ENCODE results near the gene GRIFIN.

The GRIFIN gene

GRCh38 chr7:2495418-2496299 is 19.5 kb upstream of the GRIFIN start:
- Histone ChIP-seq H3K27ac (ENCODE audit: low read depth, low read length, poor library complexity, severe bottlenecking) (no peak overlapping the region), H3K79me2 (ENCODE audit: insufficient read depth, low read length) (no peaks in the 10 kb centered on the region), H3K9me2 (ENCODE audit: low read depth, low read length) (no peaks in the 10 kb centered on the region), H3K4me3 (ENCODE audit: low read depth, low read length, poor library complexity, severe bottlenecking) (no peak overlapping the region), H3K4me1 (ENCODE audit: insufficient read depth, low read length, severe bottlenecking) (no peaks in the 10 kb centered on the region), H3K36me3 (ENCODE audit: insufficient read depth, low read length) (no peaks in the 10 kb centered on the region), H4K20me1 (ENCODE audit: insufficient read depth, low read length) (no peaks in the 10 kb centered on the region), H3K27me3 (ENCODE audit: insufficient read depth, low read length) (peaks cover 6% of the 10 kb centered on the region; the same call in 1 of the 2 replicates), H2AFZ (ENCODE audit: low read length) (no peak overlapping the region), H3F3A (ENCODE audit: insufficient read depth, low read length) (no peaks in the 10 kb centered on the region), H3K9ac (ENCODE audit: low read length) (no peak overlapping the region), H3K9me3 (ENCODE audit: low read length) (no peaks in the 10 kb centered on the region), H3K4me2 (ENCODE audit: low read length) (no peak overlapping the region)
- TF ChIP-seq EZH2 (IDR thresholded peaks at IDR 0.05; ENCODE audit: borderline replicate concordance, low read length) = no peak
- TF ChIP-seq, protein P1, sequence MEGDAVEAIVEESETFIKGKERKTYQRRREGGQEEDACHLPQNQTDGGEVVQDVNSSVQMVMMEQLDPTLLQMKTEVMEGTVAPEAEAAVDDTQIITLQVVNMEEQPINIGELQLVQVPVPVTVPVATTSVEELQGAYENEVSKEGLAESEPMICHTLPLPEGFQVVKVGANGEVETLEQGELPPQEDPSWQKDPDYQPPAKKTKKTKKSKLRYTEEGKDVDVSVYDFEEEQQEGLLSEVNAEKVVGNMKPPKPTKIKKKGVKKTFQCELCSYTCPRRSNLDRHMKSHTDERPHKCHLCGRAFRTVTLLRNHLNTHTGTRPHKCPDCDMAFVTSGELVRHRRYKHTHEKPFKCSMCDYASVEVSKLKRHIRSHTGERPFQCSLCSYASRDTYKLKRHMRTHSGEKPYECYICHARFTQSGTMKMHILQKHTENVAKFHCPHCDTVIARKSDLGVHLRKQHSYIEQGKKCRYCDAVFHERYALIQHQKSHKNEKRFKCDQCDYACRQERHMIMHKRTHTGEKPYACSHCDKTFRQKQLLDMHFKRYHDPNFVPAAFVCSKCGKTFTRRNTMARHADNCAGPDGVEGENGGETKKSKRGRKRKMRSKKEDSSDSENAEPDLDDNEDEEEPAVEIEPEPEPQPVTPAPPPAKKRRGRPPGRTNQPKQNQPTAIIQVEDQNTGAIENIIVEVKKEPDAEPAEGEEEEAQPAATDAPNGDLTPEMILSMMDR (IDR thresholded peaks at IDR 0.05; ENCODE audit: low read length) = no peak

GRCh38 chr7:2494191-2495130 is 18.3 kb upstream of the GRIFIN start:
- no peaks in the 10 kb centered on the region for H4K20me1 ChIP-seq (ENCODE audit: insufficient read depth, low read length)
- H2AFZ ChIP-seq (ENCODE audit: low read length) = no peak overlapping the region
- no peaks in the 10 kb centered on the region for H3K79me2 ChIP-seq (ENCODE audit: insufficient read depth, low read length)
- no peaks in the 10 kb centered on the region for H3F3A ChIP-seq (ENCODE audit: insufficient read depth, low read length)
- no peak overlapping the region for H3K4me3 ChIP-seq (ENCODE audit: low read depth, low read length, poor library complexity, severe bottlenecking)
- no peak overlapping the region for H3K4me2 ChIP-seq (ENCODE audit: low read length)
- H3K27ac ChIP-seq (ENCODE audit: low read depth, low read length, poor library complexity, severe bottlenecking) = no peak overlapping the region
- no peaks in the 10 kb centered on the region for H3K36me3 ChIP-seq (ENCODE audit: insufficient read depth, low read length)
- no peaks in the 10 kb centered on the region for H3K9me2 ChIP-seq (ENCODE audit: low read depth, low read length)
- H3K9me3 ChIP-seq (ENCODE audit: low read length) = no peaks in the 10 kb centered on the region
- peaks cover 6% of the 10 kb centered on the region; the same call in 1 of the 2 replicates for H3K27me3 ChIP-seq (ENCODE audit: insufficient read depth, low read length)
- H3K4me1 ChIP-seq (ENCODE audit: insufficient read depth, low read length, severe bottlenecking) = no peaks in the 10 kb centered on the region
- H3K9ac ChIP-seq (ENCODE audit: low read length) = no peak overlapping the region
- TF ChIP-seq, protein P1 (IDR thresholded peaks at IDR 0.05; ENCODE audit: low read length) = no peak
- TF ChIP-seq EZH2 (IDR thresholded peaks at IDR 0.05; ENCODE audit: borderline replicate concordance, low read length) = no peak

GRCh38 chr7:2493205-2494164 is 17.3 kb upstream of the GRIFIN start:
- Histone ChIP-seq H3K9me2 (ENCODE audit: low read depth, low read length) (no peaks in the 10 kb centered on the region), H3K36me3 (ENCODE audit: insufficient read depth, low read length) (no peaks in the 10 kb centered on the region), H4K20me1 (ENCODE audit: insufficient read depth, low read length) (no peaks in the 10 kb centered on the region), H3K27me3 (ENCODE audit: insufficient read depth, low read length) (peaks cover 6% of the 10 kb centered on the region; the same call in 1 of the 2 replicates), H3K9me3 (ENCODE audit: low read length) (no peaks in the 10 kb centered on the region), H3K79me2 (ENCODE audit: insufficient read depth, low read length) (no peaks in the 10 kb centered on the region), H3K9ac (ENCODE audit: low read length) (no peak overlapping the region), H3K4me3 (ENCODE audit: low read depth, low read length, poor library complexity, severe bottlenecking) (no peak overlapping the region), H3K27ac (ENCODE audit: low read depth, low read length, poor library complexity, severe bottlenecking) (no peak overlapping the region), H3K4me1 (ENCODE audit: insufficient read depth, low read length, severe bottlenecking) (no peaks in the 10 kb centered on the region), H3F3A (ENCODE audit: insufficient read depth, low read length) (no peaks in the 10 kb centered on the region), H2AFZ (ENCODE audit: low read length) (no peak overlapping the region), H3K4me2 (ENCODE audit: low read length) (no peak overlapping the region)
- TF ChIP-seq, protein P1 (IDR thresholded peaks at IDR 0.05; ENCODE audit: low read length) = no peak
- no peak for TF ChIP-seq EZH2 (IDR thresholded peaks at IDR 0.05; ENCODE audit: borderline replicate concordance, low read length)
